Body of pancreas (tissue), 4 donors: Measurements from ENCODE around the gene HLA-DQA2. TPM values are rescaled to one million over a fixed set of nuclear protein-coding genes. Genes with fewer than 3 reads are reported as not detected.
"Not testable (repeated sequence)": the region's sequence is repeated elsewhere in the genome, so short reads cannot be mapped to it uniquely, and the experiment has no call there.

Experiments
- ATAC-seq: fragments of 150-250 bp; one replicate; pipeline ENCODE4 v1.9.1; 2016
- DNase-seq, 4 donors: peaks; one replicate each; pipeline ENCODE4 v3.0.0-alpha.2; 2019
- H3K27ac ChIP-seq, 4 donors: fragments of 200-600 bp; sonication (generic); 1 replicate in 3 of 4; 2 replicates in 1 of 4; pipeline versions ENCODE4 v1.5.1 to v1.6.1; 2016 to 2019; ENCODE audit warnings: mild to moderate bottlenecking in 1 of 4, mixed read lengths in 1 of 4, moderate library complexity in 1 of 4
- H3K27me3 ChIP-seq, 2 donors: fragments of 200-600 bp; sonication (generic); one replicate each; pipeline ENCODE4 v1.6.0; 2016; ENCODE audit warnings: mild to moderate bottlenecking in 1 of 2
- H3K36me3 ChIP-seq, 2 donors: fragments of 200-600 bp; sonication (generic); replicated peaks in 1 of 2; 2 replicates each; pipeline ENCODE4 v1.5.1; 2016; ENCODE audit warnings: low read depth in 2 of 2; ENCODE audit not compliant: insufficient read depth in 1 of 2
- H3K4me1 ChIP-seq: fragments of 200-600 bp; sonication (generic); one replicate; pipeline ENCODE4 v1.6.0; 2016
- H3K4me3 ChIP-seq, 2 donors: fragments of 200-600 bp; sonication (generic); 1 replicate in 1 of 2; 2 replicates in 1 of 2; pipeline ENCODE4 v1.5.1; 2016 to 2019
- H3K9me3 ChIP-seq, 3 donors: fragments of 200-600 bp; sonication (generic); 1 replicate in 2 of 3; 2 replicates in 1 of 3; pipeline ENCODE4 v1.5.1; 2016
- POLR2A ChIP-seq, 3 donors: fragments of 450-650 bp; IDR thresholded peaks; one replicate each; pipeline ENCODE4 v1.6.1; 2016; ENCODE audit warnings: antibody characterized with exemption in 3 of 3, mild to moderate bottlenecking in 2 of 3
- WGBS, 2 donors: methylation state at CpG; one replicate each; pipeline ENCODE4 v1.1.5; 2017; 5-methylcytosine and 5-hydroxymethylcytosine counted together
- intact Hi-C: fragments of 100-400 bp; cut with DNase I; formaldehyde crosslinking; loops from one replicate; pipeline ENCODE4 v1.15.1; 2023
- total RNA-seq, 2 donors: library from RNA; depleted of rRNA; stranded (reverse); fragments of >200 nt; gene quantifications; one replicate each; pipeline ENCODE4 v1.1.0, GENCODE V29; 2016
- TF ChIP-seq, protein P1 (sequence below), 7 experiments: fragments of 450-650 bp in 4 of 7; fragments of 200-600 bp in 3 of 7; sonication (generic) in 3 of 7; IDR thresholded peaks; one replicate each; pipeline ENCODE4 v1.5.1; 2016 to 2019; ENCODE audit warnings: antibody characterized with exemption in 7 of 7

The HLA-DQA2 gene
- total RNA-seq, 2 donors from 2014 or later: not detected

GRCh38 chr6:32703347-32703746, 37.8 kb upstream of the HLA-DQA2 start:
- ATAC-seq: no peak
- WGBS, 2 donors: 31 to 41% methylated on average over 4 of the region's 4 CpGs
- intact Hi-C loops: loop anchor here (5.0 kb wide), 1 partner anchor 286 kb away; no protein-coding TSS in a partner anchor

GRCh38 chr6:32705164-32705563, 36.0 kb upstream of the HLA-DQA2 start:
- DNase-seq, H3K4me1 ChIP-seq, H3K4me3 ChIP-seq, intact Hi-C loops, H3K9me3 ChIP-seq, H3K27me3 ChIP-seq, H3K27ac ChIP-seq, H3K36me3 ChIP-seq, ATAC-seq: not testable (repeated sequence)
- WGBS, 2 donors: 49 to 70% methylated on average over 3 of the region's 3 CpGs

More at GRCh38 chr6:32703347-32703746, 37.8 kb upstream of the HLA-DQA2 start:
- Histone ChIP-seq H3K4me1 (no peaks in the 10 kb centered on the region), H3K9me3 (no peaks in the 10 kb centered on the region), H3K27me3 (peaks cover 0 to 5% of the 10 kb centered on the region in 2 donors), H3K27ac (no peak overlapping the region), H3K4me3 (no peak overlapping the region), H3K36me3 (no peaks in the 10 kb centered on the region)
- TF ChIP-seq, protein P1, sequence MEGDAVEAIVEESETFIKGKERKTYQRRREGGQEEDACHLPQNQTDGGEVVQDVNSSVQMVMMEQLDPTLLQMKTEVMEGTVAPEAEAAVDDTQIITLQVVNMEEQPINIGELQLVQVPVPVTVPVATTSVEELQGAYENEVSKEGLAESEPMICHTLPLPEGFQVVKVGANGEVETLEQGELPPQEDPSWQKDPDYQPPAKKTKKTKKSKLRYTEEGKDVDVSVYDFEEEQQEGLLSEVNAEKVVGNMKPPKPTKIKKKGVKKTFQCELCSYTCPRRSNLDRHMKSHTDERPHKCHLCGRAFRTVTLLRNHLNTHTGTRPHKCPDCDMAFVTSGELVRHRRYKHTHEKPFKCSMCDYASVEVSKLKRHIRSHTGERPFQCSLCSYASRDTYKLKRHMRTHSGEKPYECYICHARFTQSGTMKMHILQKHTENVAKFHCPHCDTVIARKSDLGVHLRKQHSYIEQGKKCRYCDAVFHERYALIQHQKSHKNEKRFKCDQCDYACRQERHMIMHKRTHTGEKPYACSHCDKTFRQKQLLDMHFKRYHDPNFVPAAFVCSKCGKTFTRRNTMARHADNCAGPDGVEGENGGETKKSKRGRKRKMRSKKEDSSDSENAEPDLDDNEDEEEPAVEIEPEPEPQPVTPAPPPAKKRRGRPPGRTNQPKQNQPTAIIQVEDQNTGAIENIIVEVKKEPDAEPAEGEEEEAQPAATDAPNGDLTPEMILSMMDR (IDR thresholded peaks at IDR 0.05): no peak
- no peak for TF ChIP-seq POLR2A (IDR thresholded peaks at IDR 0.05)
- DNase-seq: no peak

DNA sequence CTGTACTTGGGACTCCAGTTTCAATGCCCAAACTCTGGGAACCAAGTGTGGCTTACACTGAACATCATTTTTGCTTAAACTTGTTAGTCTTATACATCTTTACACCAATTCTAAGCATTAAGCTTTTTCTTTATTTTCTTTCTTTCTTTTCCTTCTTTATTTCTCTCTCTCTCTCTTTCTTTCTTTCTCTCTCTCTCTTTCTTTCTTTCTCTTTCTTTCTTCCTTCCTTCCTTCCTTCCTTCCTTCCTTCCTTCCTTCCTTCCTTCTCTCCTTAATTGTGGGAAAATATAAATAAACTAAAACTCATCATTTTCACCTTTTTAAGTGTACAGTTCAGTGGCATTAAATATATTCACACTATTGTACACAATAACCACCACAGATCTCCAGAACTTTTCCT, 31.6 kb upstream of the HLA-DQA2 start:
- DNase-seq (no peak), ATAC-seq (no peak)
- H3K36me3 ChIP-seq: no peaks in the 10 kb centered on the region
- intact Hi-C loops: no loop called here
- H3K4me3 ChIP-seq: no peak overlapping the region
- no peaks in the 10 kb centered on the region for H3K9me3 ChIP-seq
- H3K27ac ChIP-seq: no peak overlapping the region
- no peaks in the 10 kb centered on the region for H3K27me3 ChIP-seq
- H3K4me1 ChIP-seq: no peaks in the 10 kb centered on the region
- TF ChIP-seq, protein P1 (IDR thresholded peaks at IDR 0.05): no peak
- no peak for TF ChIP-seq POLR2A (IDR thresholded peaks at IDR 0.05)

GRCh38 chr6:32713241-32713640, 27.9 kb upstream of the HLA-DQA2 start:
- Histone ChIP-seq H3K27ac (no peak overlapping the region), H3K9me3 (no peaks in the 10 kb centered on the region), H3K27me3 (no peaks in the 10 kb centered on the region), H3K36me3 (no peaks in the 10 kb centered on the region), H3K4me3 (no peak overlapping the region), H3K4me1 (no peaks in the 10 kb centered on the region)
- ATAC-seq (no peak), DNase-seq (no peak)
- TF ChIP-seq POLR2A (IDR thresholded peaks at IDR 0.05): no peak
- TF ChIP-seq, protein P1 (IDR thresholded peaks at IDR 0.05): no peak
- intact Hi-C loops: no loop called here

DNA sequence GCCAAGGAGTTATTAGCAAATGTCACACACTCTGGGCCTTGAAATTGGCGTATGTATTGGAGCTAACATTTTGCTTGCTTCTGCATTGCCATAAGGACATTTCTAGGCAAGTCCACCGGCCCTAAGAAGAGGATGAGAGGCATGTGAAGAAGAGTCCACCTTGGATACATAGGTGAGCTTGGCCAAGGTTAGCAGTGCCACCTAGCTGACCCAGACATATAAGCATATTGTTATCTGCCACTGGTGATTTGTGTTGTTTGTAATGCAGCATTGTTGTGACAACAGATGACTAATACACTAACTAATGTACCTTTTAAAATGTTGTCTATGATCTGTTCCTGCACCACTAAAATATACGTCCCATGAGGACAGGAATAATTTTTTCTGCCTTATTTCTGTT, 24.8 kb upstream of the HLA-DQA2 start:
- H3K9me3 ChIP-seq: no peaks in the 10 kb centered on the region
- ATAC-seq: no peak
- intact Hi-C loops: no loop called here
- H3K4me1 ChIP-seq: no peaks in the 10 kb centered on the region
- H3K36me3 ChIP-seq: no peaks in the 10 kb centered on the region
- DNase-seq: no peak
- H3K4me3 ChIP-seq: no peak overlapping the region
- H3K27ac ChIP-seq: no peak overlapping the region
- H3K27me3 ChIP-seq: no peaks in the 10 kb centered on the region
- WGBS, 2 donors: 77 to 82% methylated on average over 3 of the region's 3 CpGs
- no peak for TF ChIP-seq POLR2A (IDR thresholded peaks at IDR 0.05)
- TF ChIP-seq, protein P1 (IDR thresholded peaks at IDR 0.05): no peak
